ENCODE data around the gene C4orf46. TPM values are rescaled to one million over a fixed set of nuclear protein-coding genes. Genes with fewer than 3 reads are reported as not detected.

The C4orf46 gene
- 17.8 and 37.0 TPM in 2 replicates for total RNA-seq

DNA sequence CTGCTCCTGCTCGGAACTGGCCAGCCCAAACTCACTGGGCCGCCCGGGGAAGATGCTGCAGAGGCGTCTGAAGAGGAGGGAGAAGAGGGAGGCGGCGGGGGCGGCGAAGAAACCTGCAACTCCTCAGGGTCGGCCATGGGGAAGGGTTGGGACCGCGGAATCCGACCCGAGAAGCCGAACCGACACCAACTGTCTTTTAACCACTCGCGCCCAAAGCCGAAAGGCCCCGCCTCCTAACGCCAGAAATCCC, at the start of gene C4orf46:
Gene C4orf46 (minus strand): TSS at position 223 of the 250 bp plus-strand sequence. CDS start 86 bp downstream, at position 137.

DNA sequence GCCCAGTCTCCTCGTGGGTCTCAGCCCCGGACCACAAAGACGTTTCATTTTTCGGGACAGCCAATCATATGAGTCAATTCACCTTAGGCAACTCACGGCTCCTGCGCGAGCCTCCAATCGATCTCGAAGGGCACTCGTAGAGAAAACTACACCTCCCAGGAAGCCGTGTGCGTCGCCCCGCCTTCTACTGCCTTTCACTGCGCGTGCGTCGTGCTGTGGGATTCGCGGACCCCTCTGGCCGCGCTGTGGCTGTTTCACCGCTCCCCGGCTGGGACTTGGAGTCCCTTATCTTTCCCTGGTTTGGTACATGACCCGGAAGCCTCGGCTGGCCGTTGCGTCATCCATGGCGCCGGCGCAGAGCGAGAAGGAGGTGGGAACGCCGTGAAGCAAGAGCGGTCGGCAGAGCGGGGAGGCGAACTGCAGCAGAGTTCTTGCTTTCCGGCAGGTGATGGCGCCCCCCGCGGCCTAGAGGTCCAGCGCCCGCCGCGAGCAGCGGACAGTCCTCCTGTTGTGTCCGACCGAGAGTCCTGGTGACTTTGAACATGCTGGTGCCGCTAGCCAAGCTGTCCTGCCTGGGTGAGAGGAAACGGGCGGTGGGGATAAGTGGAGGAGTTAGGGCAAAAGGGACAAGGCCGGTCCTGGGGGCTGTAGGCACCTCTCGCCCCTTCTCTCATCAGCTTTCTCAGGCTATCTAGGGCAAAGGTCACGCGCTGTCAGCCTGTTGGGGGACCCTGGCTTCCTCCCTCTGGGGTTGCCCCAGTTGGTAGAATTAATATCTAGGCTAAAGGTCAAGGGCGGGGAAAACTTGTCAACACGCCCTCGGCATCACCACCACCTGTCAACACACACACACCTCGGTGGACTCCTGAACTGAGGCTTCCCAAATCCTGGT, 474 bp upstream of the C4orf46 start, which contains the start of gene ETFDH:
Gene ETFDH (plus strand): TSS at position 382 of the 892 bp plus-strand sequence. CDS start 161 bp downstream, at position 543.

Small RNAs within 50 kb of the gene (small RNA-seq; reads per million reads assigned to genes)
- gene RF00012: not detected

Other genes with a start within 250 kb of the C4orf46 start
- gene RXFP1, start 150.0 kb downstream of the C4orf46 start, total RNA-seq: 0.13 and 0.97 TPM in 2 replicates
- 33.7 and 44.6 TPM in 2 replicates for gene ETFDH, start 409 bp upstream of the C4orf46 start, total RNA-seq
- 17.5 and 27.3 TPM in 2 replicates for gene PPID, start 51.5 kb upstream of the C4orf46 start, total RNA-seq
- 79.6 and 96.2 TPM in 2 replicates for gene FNIP2, start 97.1 kb upstream of the C4orf46 start, total RNA-seq

Data from articular chondrocyte of knee joint (primary cell).